GM12873 (cell line): ENCODE results near the gene EPRS1.

Experiments used
- CTCF ChIP-seq: IDR thresholded peaks from 2 replicates; pipeline ENCODE4 v1.5.1; 2012; ENCODE audit warnings: low read depth, mild to moderate bottlenecking, moderate library complexity, low read length, control low read depth; ENCODE audit not compliant: insufficient read depth; ENCODE audit errors: missing control alignments

EPRS1 gene

GRCh38 chr1:220028346-220028895 lies 17.9 kb downstream of the EPRS1 start:
- no peak for TF ChIP-seq CTCF

GRCh38 chr1:220019071-220019470 lies 27.2 kb downstream of the EPRS1 start:
- TF ChIP-seq CTCF: no peak

GRCh38 chr1:220013497-220013896 lies 32.8 kb downstream of the EPRS1 start:
- TF ChIP-seq CTCF: no peak

GRCh38 chr1:220012259-220012658 lies 34.0 kb downstream of the EPRS1 start:
- TF ChIP-seq CTCF: peak; percentile 6

GRCh38 chr1:220011620-220012019 lies 34.7 kb downstream of the EPRS1 start:
- no peak for TF ChIP-seq CTCF

GRCh38 chr1:220007438-220007837 lies 38.9 kb downstream of the EPRS1 start:
- TF ChIP-seq CTCF: no peak

- no peak for TF ChIP-seq CTCF
Measured at GRCh38 chr1:220005489-220005888, 40.8 kb downstream of the EPRS1 start.
